Upper lobe of left lung (tissue), 4 donors: ENCODE results near the gene LRRK1.

Experiments used
- CTCF ChIP-seq, 6 experiments: fragments of 450-650 bp in 4 of 6; fragments of 200-600 bp in 2 of 6; sonication (generic) in 2 of 6; IDR thresholded peaks; one replicate each; pipeline ENCODE4 v1.5.1; 2016 to 2019; ENCODE audit warnings: antibody characterized with exemption in 6 of 6
- EP300 ChIP-seq, 4 donors: sonication (generic); formaldehyde crosslinking; IDR thresholded peaks; one replicate each; pipeline ENCODE4 v1.5.1; 2017; ENCODE audit warnings: antibody characterized with exemption in 4 of 4, control low read depth in 2 of 4
- POLR2A ChIP-seq, 4 donors: fragments of 450-650 bp; IDR thresholded peaks; one replicate each; pipeline ENCODE4 v1.5.1; 2016 to 2017; ENCODE audit warnings: antibody characterized with exemption in 4 of 4, mild to moderate bottlenecking in 2 of 4
- POLR2AphosphoS5 ChIP-seq, 2 donors: sonication (generic); formaldehyde crosslinking; IDR thresholded peaks; one replicate each; pipeline ENCODE4 v1.5.1; 2017; ENCODE audit warnings: antibody characterized with exemption in 2 of 2

- TF ChIP-seq CTCF (IDR thresholded peaks at IDR 0.05) (no peak), EP300 (IDR thresholded peaks at IDR 0.05) (no peak), POLR2AphosphoS5 (IDR thresholded peaks at IDR 0.05) (no peak), POLR2A (IDR thresholded peaks at IDR 0.05) (no peak)
Measured at GRCh38 chr15:100903168-100903554, 16.0 kb upstream of the LRRK1 start.
